ENCODE data around the gene GSX1. TPM values are rescaled to one million over a fixed set of nuclear protein-coding genes. Genes with fewer than 3 reads are reported as not detected.

The GSX1 gene
- total RNA-seq, 1 donor from 2014 or later = not detected

- H3K9me3 ChIP-seq (ENCODE audit: insufficient read depth, low read depth, low read length) = no peaks in the 10 kb centered on the region
- H3K27ac ChIP-seq (ENCODE audit: low read depth, low read length) = no peak overlapping the region
- no peak overlapping the region for H2AFZ ChIP-seq (ENCODE audit: low read depth, low read length)
- H3K4me1 Mint-ChIP-seq (ENCODE audit: low read depth, unreplicated experiment) = no peaks in the 10 kb centered on the region
- H3K27me3 Mint-ChIP-seq (ENCODE audit: low read depth, unreplicated experiment) = peaks cover 78% of the 10 kb centered on the region
- DNase-seq (ENCODE audit: low read depth) = no peak
- no peak overlapping the region for H3K27ac Mint-ChIP-seq (ENCODE audit: unreplicated experiment)
- H3K4me1 ChIP-seq (ENCODE audit: insufficient read depth, low read length) = no peaks in the 10 kb centered on the region
- H3K36me3 ChIP-seq (ENCODE audit: insufficient read depth, low read length) = no peaks in the 10 kb centered on the region
- no peaks in the 10 kb centered on the region for H3K36me3 Mint-ChIP-seq (ENCODE audit: low read depth, unreplicated experiment)
- no peak for TF ChIP-seq CTCF (IDR thresholded peaks at IDR 0.05; ENCODE audit: insufficient read depth, low read depth, low read length)
- no peak for TF ChIP-seq EZH2 (IDR thresholded peaks at IDR 0.05; ENCODE audit: insufficient read depth, low read length)
- no peak overlapping the region for H3K9ac ChIP-seq (ENCODE audit: low read length)
- FAIRE-seq = no peak
- H3K27me3 ChIP-seq (ENCODE audit: insufficient read depth, low read length) = peaks cover 3% of the 10 kb centered on the region
- H3K9me3 Mint-ChIP-seq (ENCODE audit: unreplicated experiment) = no peaks in the 10 kb centered on the region
- H3K79me2 ChIP-seq (ENCODE audit: insufficient read depth, low read length) = no peaks in the 10 kb centered on the region
- no peaks in the 10 kb centered on the region for H4K20me1 ChIP-seq (ENCODE audit: insufficient read depth, low read length)
- H3K4me3 ChIP-seq (ENCODE audit: insufficient read depth, low read depth, low read length) = no peak overlapping the region
- no peak overlapping the region for H3K4me3 Mint-ChIP-seq (ENCODE audit: unreplicated experiment)
- no peak overlapping the region for H3K4me2 ChIP-seq (ENCODE audit: low read length)
Measured at GRCh38 chr13:27772651-27773425, 19.4 kb upstream of the GSX1 start.

GRCh38 chr13:27774169-27774568, 18.1 kb upstream of the GSX1 start:
- H3K27me3 ChIP-seq (ENCODE audit: insufficient read depth, low read length) = peaks cover 3% of the 10 kb centered on the region

More at GRCh38 chr13:27774169-27774568, 18.1 kb upstream of the GSX1 start:
- Histone ChIP-seq H3K27ac (ENCODE audit: low read depth, low read length) (no peak overlapping the region), H3K36me3 (ENCODE audit: insufficient read depth, low read length) (no peaks in the 10 kb centered on the region), H3K4me1 (ENCODE audit: insufficient read depth, low read length) (no peaks in the 10 kb centered on the region), H4K20me1 (ENCODE audit: insufficient read depth, low read length) (no peaks in the 10 kb centered on the region), H3K4me2 (ENCODE audit: low read length) (no peak overlapping the region), H3K4me3 (ENCODE audit: insufficient read depth, low read depth, low read length) (no peak overlapping the region), H3K9ac (ENCODE audit: low read length) (no peak overlapping the region), H3K9me3 (ENCODE audit: insufficient read depth, low read depth, low read length) (no peaks in the 10 kb centered on the region), H3K79me2 (ENCODE audit: insufficient read depth, low read length) (no peaks in the 10 kb centered on the region), H2AFZ (ENCODE audit: low read depth, low read length) (no peak overlapping the region)
- Mint-ChIP-seq H3K27me3 (ENCODE audit: low read depth, unreplicated experiment) (peaks cover 83% of the 10 kb centered on the region), H3K4me1 (ENCODE audit: low read depth, unreplicated experiment) (no peaks in the 10 kb centered on the region), H3K36me3 (ENCODE audit: low read depth, unreplicated experiment) (no peaks in the 10 kb centered on the region), H3K27ac (ENCODE audit: unreplicated experiment) (no peak overlapping the region), H3K9me3 (ENCODE audit: unreplicated experiment) (no peaks in the 10 kb centered on the region), H3K4me3 (ENCODE audit: unreplicated experiment) (no peak overlapping the region)
- FAIRE-seq (no peak), DNase-seq (ENCODE audit: low read depth) (no peak)
- TF ChIP-seq CTCF (IDR thresholded peaks at IDR 0.05; ENCODE audit: insufficient read depth, low read depth, low read length) (no peak), EZH2 (IDR thresholded peaks at IDR 0.05; ENCODE audit: insufficient read depth, low read length) (no peak)
